Adrenal gland (tissue), 12 donors: Measurements from ENCODE around the gene CNP. TPM values are rescaled to one million over a fixed set of nuclear protein-coding genes. Genes with fewer than 3 reads are reported as not detected.

Source experiments
- DNase-seq, 7 donors: peaks; one replicate each; pipeline ENCODE4 v3.0.0-alpha.2; 2019 to 2020
- H3K27ac ChIP-seq, 5 donors: fragments of 200-600 bp; sonication (generic) in 4 of 5; 1 replicate in 3 of 5; 2 replicates in 2 of 5; pipeline versions ENCODE4 v1.5.1 to v1.8.0; 2016 to 2020; ENCODE audit warnings: mild to moderate bottlenecking in 1 of 5
- H3K27me3 ChIP-seq: fragments of 200-600 bp; 2 replicates; pipeline ENCODE4 v1.8.0; 2021
- H3K36me3 ChIP-seq, 2 donors: fragments of 200-600 bp; replicated peaks in 1 of 2; 1 replicate in 1 of 2; 2 replicates in 1 of 2; pipeline versions ENCODE4 v1.5.1 to v1.8.0; 2018 to 2022
- H3K4me1 ChIP-seq, 2 donors: fragments of 200-600 bp; replicated peaks in 1 of 2; 1 replicate in 1 of 2; 2 replicates in 1 of 2; pipeline versions ENCODE4 v1.5.1 to v1.8.0; 2018 to 2021
- H3K4me3 ChIP-seq, 4 donors: fragments of 200-600 bp; sonication (generic) in 3 of 4; one replicate each; pipeline ENCODE4 v1.5.1; 2016 to 2018
- H3K9me3 ChIP-seq, 3 donors: fragments of 200-600 bp; sonication (generic) in 1 of 3; replicated peaks in 1 of 3; 1 replicate in 2 of 3; 2 replicates in 1 of 3; pipeline versions ENCODE4 v1.5.1 to v1.8.0; 2016 to 2021
- CTCF ChIP-seq, 6 experiments: fragments of 450-650 bp in 4 of 6; fragments of 200-600 bp in 2 of 6; sonication (generic) in 1 of 6; IDR thresholded peaks; 1 replicate in 5 of 6; 2 replicates in 1 of 6; pipeline versions ENCODE4 v1.5.1 to v1.8.0; 2016 to 2021; ENCODE audit warnings: antibody characterized with exemption in 6 of 6, mild to moderate bottlenecking in 2 of 6, moderate library complexity in 1 of 6
- POLR2A ChIP-seq, 2 donors: fragments of 450-650 bp; IDR thresholded peaks; one replicate each; pipeline ENCODE4 v1.6.1; 2017; ENCODE audit warnings: antibody characterized with exemption in 2 of 2, mild to moderate bottlenecking in 2 of 2, moderate library complexity in 1 of 2
- WGBS, 4 donors: extraction: QIAGEN DNeasy Blood & Tissue Kit in 2 of 4; methylation state at CpG; one replicate each; pipeline versions ENCODE4 v1.1.5 to v1.1.7; 2013 to 2017; 5-methylcytosine and 5-hydroxymethylcytosine counted together
- intact Hi-C, 2 donors: fragments of 100-400 bp; cut with DNase I; formaldehyde crosslinking; loops; one replicate each; pipeline versions ENCODE4 v1.14.1 to v1.15.0; 2022 to 2023
- polyA plus RNA-seq, 3 donors: library from polyadenylated mRNA; stranded (reverse); fragments of 200-250 nt in 2 of 3; fragments of 350-450 nt in 1 of 3; fragmentation: Illumina TruSeq in 1 of 3; extraction: RNeasy Lipid Tissue Mini Kit (QIAGEN cat#74804) in 1 of 3; gene quantifications; one replicate each; pipeline ENCODE4 v1.2.3, GENCODE V29; 2013 to 2014
- total RNA-seq, 9 donors: library from RNA; depleted of rRNA in 4 of 9; stranded (reverse); fragments of >200 nt in 4 of 9; fragments of 120-200 nt in 1 of 9; fragmentation: NEBNext Ultra II Directional in 1 of 9; extraction: Animal tissue kit (Norgen Biotek cat#: 25700) in 1 of 9; gene quantifications; one replicate each; pipeline versions ENCODE4 v1.1.0 to v1.2.4, GENCODE V29; 2013 to 2023
- donor health status: healthy with polysubstance abuse.
- donor health status: Bipolar disorder and iron deficiency.
- donor health status: DM: yes; HTN: yes; CAD: no.
- donor health status: DM: no; HTN: no; CAD: no.
- donor health status: DM: no; HTN: no; CAD: no.
- donor health status: DM: yes; HTN: yes; CAD: no.

Gene CNP
- total and polyA plus RNA-seq, 12 donors = 27.9 to 78.5 (median 66.9) TPM

- H3K36me3 ChIP-seq = peaks cover 0 to 50% of the 10 kb centered on the region in 2 donors
- intact Hi-C loops = no loop called here
- H3K27me3 ChIP-seq = no peaks in the 10 kb centered on the region
- 92 to 97% (median 94%) methylated on average over 2 of the region's 2 CpGs for WGBS, 4 donors
- no peak overlapping the region for H3K4me3 ChIP-seq
- no peak overlapping the region for H3K27ac ChIP-seq
- TF ChIP-seq CTCF (IDR thresholded peaks at IDR 0.05) = no peak
- no peak for TF ChIP-seq POLR2A (IDR thresholded peaks at IDR 0.05)
- peaks cover 0 to 41% of the 10 kb centered on the region in 2 donors for H3K4me1 ChIP-seq
- no peak for DNase-seq
- H3K9me3 ChIP-seq = no peaks in the 10 kb centered on the region
Measured at GRCh38 chr17:42001729-42002128, 35.1 kb downstream of the CNP start.

- Histone ChIP-seq H3K4me1 (peaks cover 0 to 46% of the 10 kb centered on the region in 2 donors), H3K4me3 (no peak overlapping the region), H3K36me3 (peaks cover 0 to 45% of the 10 kb centered on the region in 2 donors), H3K27ac (no peak overlapping the region), H3K27me3 (no peaks in the 10 kb centered on the region), H3K9me3 (no peaks in the 10 kb centered on the region)
- intact Hi-C loops = no loop called here
- 83 to 89% (median 87%) methylated on average over 7 of the region's 7 CpGs for WGBS, 4 donors
- TF ChIP-seq POLR2A (IDR thresholded peaks at IDR 0.05) = no peak
- TF ChIP-seq CTCF (IDR thresholded peaks at IDR 0.05) = no peak
- DNase-seq = no peak
Measured at GRCh38 chr17:42002175-42002791, 35.7 kb downstream of the CNP start.

GRCh38 chr17:42002792-42003301, 36.3 kb downstream of the CNP start:
- peaks cover 0 to 51% of the 10 kb centered on the region in 2 donors for H3K4me1 ChIP-seq
- intact Hi-C loops = no loop called here
- no peak overlapping the region for H3K27ac ChIP-seq
- H3K36me3 ChIP-seq = peaks cover 0 to 39% of the 10 kb centered on the region in 2 donors
- WGBS, 4 donors = 65 to 79% (median 73%) methylated on average over 3 of the region's 3 CpGs
- H3K27me3 ChIP-seq = no peaks in the 10 kb centered on the region
- DNase-seq = no peak
- no peak for TF ChIP-seq CTCF (IDR thresholded peaks at IDR 0.05)
- no peak for TF ChIP-seq POLR2A (IDR thresholded peaks at IDR 0.05)
- no peak overlapping the region for H3K4me3 ChIP-seq
- no peaks in the 10 kb centered on the region for H3K9me3 ChIP-seq

GRCh38 chr17:42005166-42005565, 38.6 kb downstream of the CNP start:
- H3K4me1 ChIP-seq = peaks cover 0 to 53% of the 10 kb centered on the region in 2 donors
- no peak for DNase-seq
- no peaks in the 10 kb centered on the region for H3K9me3 ChIP-seq
- 87 to 91% (median 89%) methylated on average over 1 of the region's 1 CpG for WGBS, 4 donors
- peaks cover 0 to 16% of the 10 kb centered on the region in 2 donors for H3K36me3 ChIP-seq
- H3K27ac ChIP-seq = no peak overlapping the region
- TF ChIP-seq CTCF (IDR thresholded peaks at IDR 0.05) (no peak), POLR2A (IDR thresholded peaks at IDR 0.05) (no peak)
- H3K4me3 ChIP-seq = no peak overlapping the region
- no peaks in the 10 kb centered on the region for H3K27me3 ChIP-seq
- intact Hi-C loops = no loop called here
